Measurements from ENCODE around the gene DEXI.

Gene DEXI

DNA sequence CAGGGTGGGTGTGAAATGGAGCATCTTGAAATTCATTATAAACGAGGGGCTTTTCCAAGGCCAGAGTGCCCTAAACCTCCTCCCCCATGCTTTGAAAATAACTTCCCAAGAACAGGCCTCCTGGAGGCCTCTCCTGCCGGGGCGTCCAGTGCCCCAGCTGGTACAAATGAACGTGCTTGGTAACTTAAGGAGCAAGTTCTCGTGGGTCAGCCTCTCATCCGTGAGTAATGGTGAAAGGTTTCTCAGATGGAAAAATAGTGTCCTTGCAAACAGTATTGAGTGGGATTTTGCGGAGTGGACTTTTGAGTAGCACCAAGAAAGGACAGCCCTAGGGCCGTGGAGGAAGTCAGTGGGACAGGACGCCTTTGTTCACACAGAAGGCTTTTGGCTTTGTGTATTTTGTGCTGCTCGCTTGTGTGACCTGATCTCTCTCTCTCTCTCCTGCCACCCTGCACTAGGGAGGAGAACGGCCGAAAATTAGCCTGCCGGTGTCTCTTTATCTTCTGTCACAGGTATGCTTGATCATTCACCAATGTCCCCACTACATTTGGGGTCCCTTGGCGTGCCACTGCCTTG lies 36.7 kb upstream of the DEXI start:
- TF ChIP-seq, protein P1, sequence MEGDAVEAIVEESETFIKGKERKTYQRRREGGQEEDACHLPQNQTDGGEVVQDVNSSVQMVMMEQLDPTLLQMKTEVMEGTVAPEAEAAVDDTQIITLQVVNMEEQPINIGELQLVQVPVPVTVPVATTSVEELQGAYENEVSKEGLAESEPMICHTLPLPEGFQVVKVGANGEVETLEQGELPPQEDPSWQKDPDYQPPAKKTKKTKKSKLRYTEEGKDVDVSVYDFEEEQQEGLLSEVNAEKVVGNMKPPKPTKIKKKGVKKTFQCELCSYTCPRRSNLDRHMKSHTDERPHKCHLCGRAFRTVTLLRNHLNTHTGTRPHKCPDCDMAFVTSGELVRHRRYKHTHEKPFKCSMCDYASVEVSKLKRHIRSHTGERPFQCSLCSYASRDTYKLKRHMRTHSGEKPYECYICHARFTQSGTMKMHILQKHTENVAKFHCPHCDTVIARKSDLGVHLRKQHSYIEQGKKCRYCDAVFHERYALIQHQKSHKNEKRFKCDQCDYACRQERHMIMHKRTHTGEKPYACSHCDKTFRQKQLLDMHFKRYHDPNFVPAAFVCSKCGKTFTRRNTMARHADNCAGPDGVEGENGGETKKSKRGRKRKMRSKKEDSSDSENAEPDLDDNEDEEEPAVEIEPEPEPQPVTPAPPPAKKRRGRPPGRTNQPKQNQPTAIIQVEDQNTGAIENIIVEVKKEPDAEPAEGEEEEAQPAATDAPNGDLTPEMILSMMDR (IDR thresholded peaks at IDR 0.05; ENCODE audit: control extremely low read depth, extremely low read depth, low read depth, missing control alignments): no peak
- no peak for DNase-seq (ENCODE audit: extremely low spot score)
- POLR2A ChIA-PET: no interaction called here
- CTCF ChIA-PET: interaction anchor here (1.8 to 2.3 kb wide), 2 partner anchors 7 to 10 kb away, joined by 9 to 19 read pairs; no protein-coding TSS in a partner anchor

DNA sequence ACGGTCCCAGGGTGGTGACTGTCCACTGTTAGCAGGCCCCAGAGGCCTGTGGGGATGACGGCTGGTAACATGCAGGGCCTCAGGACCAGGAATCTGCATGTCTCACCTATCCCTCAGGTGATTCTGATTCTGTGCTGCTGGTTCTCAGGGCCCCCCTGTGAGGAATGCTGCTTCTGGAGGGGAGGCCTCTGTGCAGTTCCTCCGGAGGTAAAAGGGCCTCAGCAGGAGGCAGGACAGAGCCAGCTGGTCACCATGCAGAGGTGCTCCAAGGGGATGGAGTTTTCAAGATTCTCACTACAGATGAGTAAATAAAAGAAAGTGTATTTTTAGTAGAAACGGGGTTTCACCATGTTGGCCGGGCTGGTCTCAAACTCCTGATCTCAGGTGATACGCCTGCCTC lies 35.9 kb upstream of the DEXI start:
- ChIA-PET CTCF (no interaction called here), POLR2A (no interaction called here)
- DNase-seq (ENCODE audit: extremely low spot score): no peak
- TF ChIP-seq, protein P1 (IDR thresholded peaks at IDR 0.05; ENCODE audit: control extremely low read depth, extremely low read depth, low read depth, missing control alignments): no peak

DNA sequence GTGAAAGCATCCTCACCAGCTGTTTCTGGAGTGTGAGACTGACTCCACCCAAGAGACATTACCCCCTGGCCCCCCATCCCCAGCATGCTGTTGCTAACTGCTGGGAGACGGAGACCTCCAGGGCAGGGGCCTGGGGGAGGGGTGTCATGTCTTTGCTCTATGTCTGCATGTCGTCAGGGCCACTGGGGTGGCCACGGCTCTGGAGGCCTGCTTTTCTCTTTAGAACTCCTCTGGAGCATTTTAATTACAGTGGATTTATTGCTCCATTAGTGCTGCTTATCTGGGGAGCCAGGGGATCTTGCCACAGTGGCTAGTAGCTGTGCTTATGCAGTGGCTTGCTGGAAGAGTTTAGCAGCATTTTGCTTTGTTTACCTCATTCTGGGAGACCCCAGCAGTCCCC lies 34.4 kb upstream of the DEXI start:
- ChIA-PET POLR2A (no interaction called here), CTCF (interaction anchor here (1.1 to 16.0 kb wide), 4 partner anchors 8 to 281 kb away, joined by 3 to 182 read pairs (median 64); partner anchors contain the start of gene SOCS1)
- TF ChIP-seq, protein P1 (IDR thresholded peaks at IDR 0.05; ENCODE audit: control extremely low read depth, extremely low read depth, low read depth, missing control alignments): no peak

DNA sequence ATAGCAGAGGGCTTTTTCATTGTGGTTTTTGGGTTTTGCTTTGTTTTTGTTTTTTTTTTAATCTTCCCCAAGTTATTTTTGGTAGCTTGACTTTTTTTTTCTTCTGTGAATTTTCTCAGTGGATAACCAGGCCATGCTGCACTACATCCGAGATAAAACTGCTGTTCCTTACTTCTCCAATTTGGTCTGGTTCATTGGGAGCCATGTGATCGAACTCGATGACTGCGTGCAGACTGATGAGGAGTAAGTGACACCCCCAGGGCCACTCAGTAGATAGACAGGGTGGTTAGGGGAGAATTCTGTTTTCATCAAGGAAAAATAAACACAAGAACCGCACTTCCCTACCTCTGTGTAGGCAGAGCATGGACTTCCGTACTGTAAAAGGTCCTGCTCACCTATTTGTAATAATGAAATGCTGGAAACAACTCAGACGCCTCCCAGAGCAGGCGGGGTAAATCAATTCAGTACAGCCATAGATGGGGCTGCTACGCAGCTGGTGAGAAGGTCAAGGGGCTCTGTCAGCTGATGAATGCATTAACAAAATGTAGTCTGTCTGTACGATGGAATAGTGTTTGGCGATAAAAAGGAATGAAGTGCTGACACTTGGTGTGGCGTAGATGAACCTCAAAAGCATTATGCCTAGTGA lies 30.7 kb upstream of the DEXI start:
- no peak for DNase-seq (ENCODE audit: extremely low spot score)
- CTCF ChIA-PET: interaction anchor here (1.1 to 17.4 kb wide), 7 partner anchors 7 to 432 kb away, joined by 3 to 305 read pairs (median 19); partner anchors contain the start of genes CLEC16A and SOCS1
- POLR2A ChIA-PET: no interaction called here
- TF ChIP-seq, protein P1 (IDR thresholded peaks at IDR 0.05; ENCODE audit: control extremely low read depth, extremely low read depth, low read depth, missing control alignments): no peak

More for the DNA sequence above, 34.4 kb upstream of the DEXI start:
- no peak for DNase-seq (ENCODE audit: extremely low spot score)

DNA sequence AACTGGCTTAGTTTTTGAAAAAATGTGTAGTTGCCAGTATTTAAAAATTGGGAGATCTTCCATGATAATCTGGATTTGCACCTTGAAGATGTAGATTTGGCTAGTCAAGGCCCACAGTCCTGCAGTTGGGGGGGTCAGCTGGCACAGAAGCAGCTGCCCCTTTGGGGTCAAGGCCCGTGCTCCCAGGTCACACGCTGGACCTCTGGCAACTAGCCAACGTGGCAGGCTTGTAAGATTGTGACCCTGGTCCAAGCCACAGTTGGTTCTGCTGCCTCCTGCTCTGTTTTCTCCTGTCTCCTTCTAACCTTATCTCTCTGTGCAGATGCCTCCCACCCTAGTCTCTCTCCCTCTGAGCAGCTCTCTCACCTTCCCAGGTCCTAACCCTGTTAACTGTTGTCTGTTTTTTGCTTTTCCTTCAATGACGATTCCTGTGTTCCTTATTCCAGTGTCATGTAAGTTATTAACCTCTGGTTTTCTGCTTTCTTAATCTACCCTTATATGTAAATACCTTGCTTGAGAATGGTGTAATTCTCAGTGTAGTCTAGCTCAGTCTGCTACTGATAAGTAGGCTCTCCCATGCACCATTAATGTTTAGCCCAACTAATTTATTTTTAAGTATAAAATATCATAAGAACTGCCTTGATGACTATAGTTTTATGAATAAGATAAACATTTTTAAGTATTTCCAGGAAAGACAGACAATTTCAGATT lies 30.0 kb upstream of the DEXI start:
- ChIA-PET CTCF (interaction anchor here (1.1 to 17.4 kb wide), 8 partner anchors 8 to 433 kb away, joined by 3 to 305 read pairs (median 18); partner anchors contain the start of genes CLEC16A and SOCS1), POLR2A (no interaction called here)
- no peak for DNase-seq (ENCODE audit: extremely low spot score)
- TF ChIP-seq, protein P1 (IDR thresholded peaks at IDR 0.05; ENCODE audit: control extremely low read depth, extremely low read depth, low read depth, missing control alignments): no peak

DNA sequence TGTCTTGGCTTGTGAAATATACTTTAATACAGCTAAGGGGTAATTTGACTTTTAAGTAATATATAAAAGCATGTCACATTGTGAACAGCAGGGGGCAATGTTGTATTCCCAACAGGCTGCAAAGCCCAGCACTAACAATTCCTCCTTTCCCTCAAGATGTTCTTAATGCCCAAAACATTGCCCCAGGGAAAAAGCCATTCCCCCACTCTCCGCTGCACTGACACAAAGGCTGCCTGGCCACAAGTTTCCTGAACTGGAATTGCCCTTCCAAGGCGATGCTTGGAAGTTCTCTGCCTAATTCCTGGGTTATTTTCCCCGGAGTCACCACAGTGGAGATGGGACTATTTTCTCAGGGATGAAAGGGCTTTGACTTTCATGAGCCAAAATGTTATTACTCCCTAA lies 29.3 kb upstream of the DEXI start:
- TF ChIP-seq, protein P1 (IDR thresholded peaks at IDR 0.05; ENCODE audit: control extremely low read depth, extremely low read depth, low read depth, missing control alignments): peak; percentile 64
- CTCF ChIA-PET: interaction anchor here (0.6 to 17.4 kb wide), 23 partner anchors 8 to 438 kb away, joined by 3 to 305 read pairs (median 4); partner anchors contain the start of genes CLEC16A and SOCS1
- POLR2A ChIA-PET: interaction anchor here (0.6 to 1.2 kb wide), 2 partner anchors 280 to 285 kb away, joined by 3 to 6 read pairs; partner anchors contain the start of gene SOCS1
- peak; percentile 48 for DNase-seq (ENCODE audit: extremely low spot score)

Data from GM10248 (cell line).